Neural cell (in vitro differentiated cells): ENCODE data around the gene ASIC4. TPM values are rescaled to one million over a fixed set of nuclear protein-coding genes. Genes with fewer than 3 reads are reported as not detected.

Experiments used
- H2AFZ ChIP-seq: fragments of 200-600, 300-800 bp; sonication (generic), shearing (Covaris generic); 2 replicates; pipeline ENCODE4 v1.6.0; 2014; ENCODE audit warnings: low read depth, mild to moderate bottlenecking, antibody characterized with exemption, low read length, moderate library complexity
- H3F3A ChIP-seq: fragments of 200-600 bp; shearing (Covaris generic); 2 replicates; pipeline ENCODE4 v1.6.1; 2016; ENCODE audit warnings: mild to moderate bottlenecking, moderate library complexity, mixed read lengths, antibody characterized with exemption, low read length; ENCODE audit not compliant: insufficient read depth, poor library complexity, severe bottlenecking
- H3K27ac ChIP-seq: fragments of 200-600, 300-800 bp; sonication (generic), shearing (Covaris generic); 2 replicates; pipeline ENCODE4 v1.5.1; 2014; ENCODE audit warnings: mild to moderate bottlenecking, low read length, moderate library complexity
- H3K27me3 ChIP-seq: fragments of 300-800, 200-600 bp; sonication (generic), shearing (Covaris generic); 2 replicates; pipeline ENCODE4 v1.6.0; 2014; ENCODE audit warnings: mild to moderate bottlenecking, low read depth, low read length, moderate library complexity; ENCODE audit not compliant: insufficient read depth
- H3K36me3 ChIP-seq: fragments of 300-800, 200-600 bp; sonication (generic), shearing (Covaris generic); 2 replicates; pipeline ENCODE4 v1.5.1; 2014; ENCODE audit warnings: mild to moderate bottlenecking, antibody characterized with exemption, low read length, moderate library complexity; ENCODE audit not compliant: insufficient read depth
- H3K4me2 ChIP-seq: fragments of 300-800, 200-600 bp; sonication (generic), shearing (Covaris generic); 2 replicates; pipeline ENCODE4 v1.6.0; 2014; ENCODE audit warnings: mild to moderate bottlenecking, low read length
- H3K4me3 ChIP-seq: fragments of 300-800, 200-600 bp; sonication (generic), shearing (Covaris generic); 2 replicates; pipeline ENCODE4 v1.5.1; 2014; ENCODE audit warnings: mild to moderate bottlenecking, low read length, moderate library complexity
- H3K79me2 ChIP-seq: fragments of 200-600 bp; shearing (Covaris generic); replicated peaks from 2 replicates; pipeline ENCODE4 v1.6.0; 2014; ENCODE audit warnings: mild to moderate bottlenecking, low read length, moderate library complexity; ENCODE audit not compliant: insufficient read depth
- H3K9ac ChIP-seq: fragments of 300-800, 200-600 bp; sonication (generic), shearing (Covaris generic); 2 replicates; pipeline ENCODE4 v1.6.1; 2016; ENCODE audit warnings: mild to moderate bottlenecking, low read length, mixed read lengths
- H3K9me2 ChIP-seq: fragments of 200-600 bp; shearing (Covaris generic); 2 replicates; pipeline ENCODE4 v1.6.1; 2016; ENCODE audit warnings: mild to moderate bottlenecking, low read length, mixed read lengths; ENCODE audit not compliant: insufficient read depth
- H3K9me3 ChIP-seq: fragments of 200-600, 300-800 bp; sonication (generic), shearing (Covaris generic); 2 replicates; pipeline ENCODE4 v1.6.1; 2016; ENCODE audit warnings: mild to moderate bottlenecking, mixed run types, low read length, moderate library complexity, mixed read lengths
- H4K20me1 ChIP-seq: fragments of 200-600 bp; shearing (Covaris generic); 2 replicates; pipeline ENCODE4 v1.6.1; 2016; ENCODE audit warnings: mild to moderate bottlenecking, mixed run types; ENCODE audit not compliant: insufficient read depth
- CTCF ChIP-seq: fragments of 450-650 bp; IDR thresholded peaks from 2 replicates; pipeline ENCODE4 v1.5.1; 2014; ENCODE audit warnings: antibody characterized with exemption, mild to moderate bottlenecking, moderate library complexity; ENCODE audit not compliant: poor library complexity, severe bottlenecking
- EP300 ChIP-seq: fragments of 450-650 bp; conservative IDR thresholded peaks from 2 replicates; pipeline ENCODE4 v1.6.1; 2014; ENCODE audit warnings: antibody characterized with exemption, mild to moderate bottlenecking, moderate library complexity; ENCODE audit not compliant: poor library complexity, severe bottlenecking
- EZH2 ChIP-seq: fragments of 200-600, 300-800 bp; shearing (Covaris generic), sonication (generic); IDR thresholded peaks from 2 replicates; pipeline ENCODE4 v1.6.1; 2014; ENCODE audit warnings: antibody characterized with exemption, low read length, borderline replicate concordance, mild to moderate bottlenecking; ENCODE audit not compliant: insufficient read depth, poor library complexity, severe bottlenecking
- MXI1 ChIP-seq: fragments of 450-650 bp; conservative IDR thresholded peaks from 2 replicates; pipeline ENCODE4 v1.6.1; 2014; ENCODE audit warnings: antibody characterized with exemption, mild to moderate bottlenecking; ENCODE audit not compliant: poor library complexity, severe bottlenecking
- POLR2AphosphoS5 ChIP-seq: IDR thresholded peaks from 2 replicates; pipeline ENCODE4 v1.6.1; 2012
- RAD21 ChIP-seq: fragments of 450-650 bp; conservative IDR thresholded peaks from 2 replicates; pipeline ENCODE4 v1.6.1; 2014; ENCODE audit warnings: antibody characterized with exemption, mild to moderate bottlenecking, moderate library complexity
- REST ChIP-seq: IDR thresholded peaks from 2 replicates; pipeline ENCODE4 v1.6.1; 2012; ENCODE audit warnings: borderline replicate concordance
- SMC3 ChIP-seq: fragments of 450-650 bp; conservative IDR thresholded peaks from 2 replicates; pipeline ENCODE4 v1.6.1; 2014; ENCODE audit warnings: antibody characterized with exemption, mild to moderate bottlenecking, moderate library complexity; ENCODE audit not compliant: poor library complexity
- TAF1 ChIP-seq: IDR thresholded peaks from 2 replicates; pipeline ENCODE4 v1.6.1; 2012; ENCODE audit warnings: low read depth
- polyA plus RNA-seq: library from polyadenylated mRNA; depleted of rRNA; stranded (reverse); fragments of >200 nt; gene quantifications from 2 replicates; pipeline ENCODE4 v1.2.3, GENCODE V29; 2014

The ASIC4 gene
- polyA plus RNA-seq, 1 donor from 2014 or later, result 2.7 TPM

- Histone ChIP-seq H3K27me3 (no peaks in the 10 kb centered on the region), H3F3A (no peaks in the 10 kb centered on the region), H3K79me2 (no peaks in the 10 kb centered on the region), H2AFZ (no peak overlapping the region), H3K36me3 (no peaks in the 10 kb centered on the region), H3K4me3 (no peak overlapping the region), H3K9me2 (no peaks in the 10 kb centered on the region), H3K4me2 (no peak overlapping the region), H3K9ac (no peak overlapping the region), H4K20me1 (no peaks in the 10 kb centered on the region), H3K9me3 (no peaks in the 10 kb centered on the region), H3K27ac (no peak overlapping the region)
- TF ChIP-seq CTCF (no peak), EZH2 (no peak), SMC3 (no peak), MXI1 (no peak), TAF1 (no peak)
These were observed 1.8 kb downstream of the ASIC4 start for GRCh38 chr2:219515874-219516629.

GRCh38 chr2:219516888-219517287 is 2.6 kb downstream of the ASIC4 start:
- Histone ChIP-seq H3F3A (no peaks in the 10 kb centered on the region), H3K36me3 (no peaks in the 10 kb centered on the region), H3K9me2 (no peaks in the 10 kb centered on the region), H3K4me2 (no peak overlapping the region), H4K20me1 (no peaks in the 10 kb centered on the region), H3K4me3 (no peak overlapping the region), H3K9me3 (no peaks in the 10 kb centered on the region), H3K9ac (no peak overlapping the region), H3K27ac (no peak overlapping the region), H3K79me2 (no peaks in the 10 kb centered on the region), H3K27me3 (no peaks in the 10 kb centered on the region), H2AFZ (no peak overlapping the region)
- no peak for TF ChIP-seq SMC3
- no peak for TF ChIP-seq REST
- no peak for TF ChIP-seq CTCF
- TF ChIP-seq EZH2, result no peak
- no peak for TF ChIP-seq TAF1
- TF ChIP-seq EP300, result no peak
- no peak for TF ChIP-seq POLR2AphosphoS5
- TF ChIP-seq MXI1, result no peak
- no peak for TF ChIP-seq RAD21
